ENCODE results near the gene MAGI2.

The MAGI2 gene

GRCh38 chr7:78213402-78213801, 1240.1 kb downstream of the MAGI2 start:
- TF ChIP-seq PATZ1 (CRISPR knock-in tag; IDR thresholded peaks at IDR 0.05; ENCODE audit: borderline replicate concordance) (no peak), RARB (CRISPR knock-in tag; IDR thresholded peaks at IDR 0.05) (no peak)
- no peak for ATAC-seq

- TF ChIP-seq POU6F1 (CRISPR knock-in tag; IDR thresholded peaks at IDR 0.05; ENCODE audit: borderline replicate concordance, low read depth): no peak
- TF ChIP-seq CSDC2 (CRISPR knock-in tag; IDR thresholded peaks at IDR 0.05): no peak
- no peak for TF ChIP-seq OSR1 (CRISPR knock-in tag; IDR thresholded peaks at IDR 0.05)
- no peak for TF ChIP-seq SNAI2 (CRISPR knock-in tag; IDR thresholded peaks at IDR 0.05)
- TF ChIP-seq TCF4 (CRISPR knock-in tag; IDR thresholded peaks at IDR 0.05; ENCODE audit: borderline replicate concordance): no peak
- no peak for TF ChIP-seq ARNTL (CRISPR knock-in tag; IDR thresholded peaks at IDR 0.05; ENCODE audit: borderline replicate concordance, low read depth)
- TF ChIP-seq GLIS3 (CRISPR knock-in tag; IDR thresholded peaks at IDR 0.05): no peak
- TF ChIP-seq BACH2 (CRISPR knock-in tag; IDR thresholded peaks at IDR 0.05; ENCODE audit: borderline replicate concordance): no peak
- no peak for TF ChIP-seq ZC3H10 (CRISPR knock-in tag; IDR thresholded peaks at IDR 0.05)
- TF ChIP-seq ISL1 (CRISPR knock-in tag; IDR thresholded peaks at IDR 0.05): no peak
- no peak for TF ChIP-seq ZNF70 (CRISPR knock-in tag; IDR thresholded peaks at IDR 0.05)
- no peak for ATAC-seq
These were observed 1240.9 kb downstream of the MAGI2 start for GRCh38 chr7:78212476-78213060.

- ATAC-seq: peak; percentile 25; the same call in 1 of the 3 replicates
- TF ChIP-seq CSDC2 (CRISPR knock-in tag; IDR thresholded peaks at IDR 0.05) (no peak), CSRNP3 (CRISPR knock-in tag; IDR thresholded peaks at IDR 0.05) (0 out of 2 replicates have a peak, but pooled peaks have one; percentile 15), ISL1 (CRISPR knock-in tag; IDR thresholded peaks at IDR 0.05) (peak; percentile 68), PPARA (CRISPR knock-in tag; IDR thresholded peaks at IDR 0.05; ENCODE audit: borderline replicate concordance) (no peak), TCF4 (CRISPR knock-in tag; IDR thresholded peaks at IDR 0.05; ENCODE audit: borderline replicate concordance) (peak; percentile 51; the same call in 1 of the 2 replicates), ZNF565 (CRISPR knock-in tag; conservative IDR thresholded peaks at IDR 0.05; ENCODE audit: low read depth) (no peak), ARNTL (CRISPR knock-in tag; IDR thresholded peaks at IDR 0.05; ENCODE audit: borderline replicate concordance, low read depth) (no peak), ESRRG (CRISPR knock-in tag; IDR thresholded peaks at IDR 0.05) (no peak), CREB5 (CRISPR knock-in tag; IDR thresholded peaks at IDR 0.05; ENCODE audit: low read depth) (no peak), RARB (CRISPR knock-in tag; IDR thresholded peaks at IDR 0.05) (no peak), ZC3H10 (CRISPR knock-in tag; IDR thresholded peaks at IDR 0.05) (no peak; the same call in 1 of the 2 replicates), TSHZ2 (CRISPR knock-in tag; IDR thresholded peaks at IDR 0.05) (no peak), TOX (CRISPR knock-in tag; IDR thresholded peaks at IDR 0.05; ENCODE audit: borderline replicate concordance) (no peak), ZNF8 (CRISPR knock-in tag; IDR thresholded peaks at IDR 0.05) (peak; percentile 29; the same call in 1 of the 2 replicates), GLIS3 (CRISPR knock-in tag; IDR thresholded peaks at IDR 0.05) (no peak)
These were observed 1246.2 kb downstream of the MAGI2 start for GRCh38 chr7:78207269-78207668.

Measured in SK-N-SH treated with all-trans-retinoic acid at 6 μM for 48 hours (cell line).